HPDE6-E6E7 (cell line): ENCODE measurements around the gene SMU1.

Experiments
- DNase-seq: peaks from one replicate; pipeline ENCODE4 v3.0.0; 2011; ENCODE audit warnings: missing footprints; ENCODE audit errors: extremely low spot score

SMU1 gene

DNA sequence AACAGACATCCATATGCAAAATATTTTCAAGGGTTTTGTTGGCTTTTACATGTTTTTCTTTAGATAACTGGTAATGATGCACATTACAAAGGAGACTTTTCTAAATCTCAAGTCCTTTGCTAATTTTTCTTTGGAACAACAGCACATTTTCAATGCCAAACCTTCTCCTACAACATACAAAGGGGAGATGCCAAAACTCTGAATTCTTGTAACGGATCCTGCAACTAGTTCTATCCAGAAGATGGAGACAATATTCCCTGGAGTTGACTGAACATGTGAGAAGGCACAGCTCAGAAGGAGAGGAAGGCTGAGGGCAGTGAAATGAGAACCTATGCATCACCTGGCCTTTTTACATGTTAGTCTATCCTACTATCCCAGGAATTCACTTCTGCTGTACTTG lies 30.4 kb downstream of the SMU1 start:
- no peak for DNase-seq

DNA sequence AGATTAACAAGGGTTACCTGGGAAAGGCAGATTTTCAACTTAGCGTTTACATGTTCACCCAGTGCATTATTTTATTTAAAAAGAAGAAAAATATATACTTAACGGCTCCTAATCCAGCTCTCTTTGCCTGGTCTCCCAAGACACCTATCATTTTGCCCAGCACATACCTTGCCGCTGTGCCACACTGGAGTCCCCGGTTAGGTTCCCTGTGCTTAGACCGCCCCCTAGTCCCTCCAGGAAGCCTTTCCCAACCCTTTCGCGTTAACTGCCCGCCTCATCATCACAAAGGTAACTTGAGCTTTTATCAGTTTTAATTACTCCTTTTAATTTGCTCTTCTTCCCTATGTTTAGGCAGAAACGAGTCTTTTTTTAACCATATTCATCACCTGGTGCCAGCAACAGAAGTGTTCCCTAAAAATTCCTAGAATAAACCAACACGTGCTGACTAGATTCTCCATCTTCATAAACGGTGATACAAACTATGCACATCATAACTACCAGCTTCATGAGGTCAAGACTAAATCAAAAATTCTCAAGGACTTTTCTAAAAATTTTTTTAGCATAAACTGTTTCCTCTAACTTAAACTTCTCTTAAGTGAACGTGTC lies 31.7 kb downstream of the SMU1 start:
- DNase-seq, result peak; percentile 22

DNA sequence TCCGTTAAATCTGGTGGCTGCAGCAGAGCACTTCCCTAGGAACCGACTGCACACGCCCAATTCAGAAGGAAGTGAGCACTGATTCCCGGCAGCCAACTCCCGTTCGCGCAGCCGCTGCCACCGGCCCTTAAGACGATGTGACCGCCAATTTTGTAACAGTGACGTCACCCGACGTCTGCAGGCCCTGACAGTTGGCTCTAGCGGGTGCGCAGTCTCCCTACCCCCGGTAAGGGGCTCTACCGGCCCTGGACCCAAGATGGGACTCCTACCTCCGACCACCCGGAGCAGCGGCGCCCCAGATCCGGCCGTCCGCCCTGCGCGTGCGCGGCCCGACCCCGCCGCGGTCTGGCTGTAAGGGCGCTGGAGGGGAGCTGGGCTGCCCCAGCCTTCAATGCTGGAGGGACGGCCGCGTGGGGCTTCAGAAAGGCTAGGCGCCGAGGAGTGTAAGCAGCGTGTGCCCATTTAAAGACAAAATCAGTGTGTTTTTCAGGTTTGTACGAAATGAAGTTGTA lies 32.3 kb downstream of the SMU1 start:
- peak; percentile 81 for DNase-seq

DNA sequence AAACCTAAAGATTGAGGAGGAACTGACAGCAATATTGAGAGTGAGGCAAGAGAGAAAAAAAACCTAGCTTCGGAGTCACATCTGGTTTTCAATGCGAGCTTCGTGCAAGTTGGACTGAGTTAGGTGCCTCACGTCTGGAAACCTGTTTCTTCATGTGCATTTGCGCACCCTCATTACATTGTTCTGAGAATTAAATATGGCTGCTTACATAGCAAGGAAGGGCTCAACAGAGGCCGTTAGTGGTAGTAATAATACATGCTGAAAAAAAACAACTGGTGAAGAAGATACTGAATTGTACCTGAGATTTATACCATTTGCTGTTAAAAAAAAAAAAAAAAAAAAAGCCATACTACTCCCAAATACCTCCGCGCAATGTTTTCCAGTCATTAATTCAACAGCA lies 32.8 kb downstream of the SMU1 start:
- no peak for DNase-seq

DNA sequence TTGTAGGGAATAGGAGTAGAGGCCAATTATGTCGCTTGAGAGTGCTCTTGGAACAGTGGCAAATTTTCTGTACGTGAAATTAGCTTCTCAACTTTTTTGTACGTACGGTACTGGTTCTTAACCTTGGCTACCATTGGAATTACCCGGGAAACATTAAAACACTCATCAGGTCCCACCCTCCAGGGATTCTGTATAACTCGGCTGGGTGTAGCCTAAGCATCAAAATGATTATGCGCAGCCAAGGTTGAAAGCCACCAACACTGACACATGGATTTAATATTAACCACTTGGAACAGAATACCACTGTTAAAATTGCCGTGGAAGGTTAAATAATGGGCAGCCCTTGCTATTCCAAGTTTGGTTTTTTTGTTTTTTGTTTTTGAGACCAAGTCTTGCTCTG lies 34.0 kb downstream of the SMU1 start:
- no peak for DNase-seq

DNA sequence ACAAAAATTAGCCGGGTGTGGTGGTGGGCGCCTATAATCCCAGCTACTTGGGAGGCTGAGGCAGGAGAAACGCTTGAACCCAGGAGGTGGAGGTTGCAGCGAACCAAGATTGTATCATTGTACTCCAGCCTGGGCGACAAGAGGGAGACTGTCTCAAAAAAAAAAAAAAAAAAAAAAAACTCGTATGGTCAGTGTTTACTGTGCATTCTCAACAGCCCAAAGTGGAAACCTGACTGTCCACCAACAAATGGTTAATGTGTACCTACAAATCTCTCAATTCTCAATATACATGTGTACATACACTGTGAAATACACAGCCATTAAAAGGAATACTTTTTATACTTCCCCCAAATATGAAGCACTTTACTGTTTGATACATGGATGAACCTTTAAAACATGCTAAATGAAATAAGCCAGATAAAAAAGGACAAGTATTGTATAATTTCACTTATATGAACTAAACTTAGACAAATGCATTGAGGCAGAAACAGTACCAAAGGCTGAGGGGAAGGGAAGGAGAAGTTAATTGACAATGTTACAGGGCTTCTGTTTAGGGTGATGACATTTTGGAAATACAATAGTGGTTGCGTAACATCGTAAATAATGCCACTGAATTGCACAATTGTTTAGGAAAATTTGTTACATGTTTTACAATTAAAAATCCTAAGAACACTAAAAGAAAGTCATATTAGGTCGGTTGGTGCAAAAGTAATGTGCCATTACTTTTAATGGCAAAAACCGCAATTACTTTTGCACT lies 34.9 kb downstream of the SMU1 start:
- DNase-seq, result no peak

DNA sequence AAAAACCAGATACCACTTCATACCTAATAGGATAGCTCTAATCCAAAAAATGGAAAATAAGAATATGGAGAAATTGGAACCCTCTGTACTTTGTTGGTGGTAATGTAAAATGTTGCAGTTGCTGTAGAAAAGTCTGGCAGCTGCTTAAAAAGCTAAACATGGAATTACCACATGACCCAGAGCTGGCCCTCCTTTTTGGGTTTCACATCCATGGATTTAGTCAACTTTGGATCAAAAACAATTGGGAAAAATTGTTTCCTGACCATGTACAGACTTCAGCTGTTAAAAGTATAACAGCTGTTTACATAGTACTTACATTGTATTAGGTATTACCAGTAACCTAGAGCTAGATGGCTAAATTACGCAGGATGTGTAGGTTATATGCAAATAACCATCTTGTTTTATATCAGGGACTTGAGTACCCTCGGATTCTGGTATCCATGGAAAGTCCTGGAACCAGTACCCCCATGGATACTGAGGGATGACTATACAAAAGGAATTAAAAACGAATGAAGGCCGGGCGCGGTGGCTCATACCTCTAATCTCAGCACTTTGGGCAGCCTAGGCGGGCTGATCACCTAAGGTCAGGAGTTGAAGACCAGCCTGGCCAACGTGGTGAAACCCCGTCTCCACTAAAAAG lies 35.6 kb downstream of the SMU1 start:
- no peak for DNase-seq

DNA sequence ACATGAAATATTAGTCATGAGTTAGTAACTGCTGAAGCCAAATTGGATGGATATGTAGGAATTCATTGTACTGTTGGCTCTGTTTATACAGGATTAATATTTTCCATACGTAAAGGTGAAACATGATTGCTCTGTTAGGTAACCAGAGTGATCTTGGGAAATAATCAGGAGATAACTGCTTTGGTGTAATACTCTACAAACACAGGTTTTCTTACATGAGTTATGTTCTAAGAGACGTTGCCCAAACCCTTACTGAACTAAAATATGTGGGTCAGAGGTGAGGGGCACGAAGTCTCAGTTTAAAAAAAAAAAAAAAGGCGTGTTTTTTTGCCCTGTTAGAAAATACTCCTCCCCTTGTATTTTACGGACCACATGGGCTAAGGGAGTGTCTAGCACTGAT lies 43.6 kb downstream of the SMU1 start:
- no peak for DNase-seq

DNA sequence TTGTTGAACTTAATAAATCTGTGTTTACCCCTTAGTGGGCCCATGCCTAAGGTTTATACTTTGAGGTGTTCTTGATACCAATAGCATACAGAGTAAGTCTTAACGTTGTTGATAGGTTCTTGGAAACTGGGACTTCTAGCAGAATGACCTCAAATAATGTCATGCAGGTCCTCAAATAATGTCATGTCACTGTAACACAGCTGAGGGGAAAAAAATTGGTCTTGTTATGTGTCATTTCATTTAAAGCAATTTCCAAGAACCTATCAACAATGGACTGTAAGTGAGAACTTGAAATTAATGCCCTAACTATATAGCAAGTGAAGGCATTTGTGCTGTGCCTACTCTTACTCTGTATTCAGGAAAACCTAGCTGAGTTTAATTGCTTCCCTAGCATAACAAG lies 44.2 kb downstream of the SMU1 start:
- no peak for DNase-seq

DNA sequence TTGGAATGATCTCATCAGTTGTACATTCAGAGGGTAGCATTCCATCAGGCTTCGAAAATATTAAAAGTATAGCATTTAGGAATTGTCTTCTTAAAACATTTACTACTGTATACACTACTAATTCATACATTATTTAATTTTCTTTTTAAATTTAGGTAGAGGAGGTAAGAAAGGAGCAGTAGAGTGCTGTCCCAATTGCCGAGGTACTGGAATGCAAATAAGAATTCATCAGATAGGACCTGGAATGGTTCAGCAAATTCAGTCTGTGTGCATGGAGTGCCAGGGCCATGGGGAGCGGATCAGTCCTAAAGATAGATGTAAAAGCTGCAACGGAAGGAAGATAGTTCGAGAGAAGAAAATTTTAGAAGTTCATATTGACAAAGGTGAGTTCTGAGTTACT lies 46.2 kb downstream of the SMU1 start:
- DNase-seq, result no peak

DNA sequence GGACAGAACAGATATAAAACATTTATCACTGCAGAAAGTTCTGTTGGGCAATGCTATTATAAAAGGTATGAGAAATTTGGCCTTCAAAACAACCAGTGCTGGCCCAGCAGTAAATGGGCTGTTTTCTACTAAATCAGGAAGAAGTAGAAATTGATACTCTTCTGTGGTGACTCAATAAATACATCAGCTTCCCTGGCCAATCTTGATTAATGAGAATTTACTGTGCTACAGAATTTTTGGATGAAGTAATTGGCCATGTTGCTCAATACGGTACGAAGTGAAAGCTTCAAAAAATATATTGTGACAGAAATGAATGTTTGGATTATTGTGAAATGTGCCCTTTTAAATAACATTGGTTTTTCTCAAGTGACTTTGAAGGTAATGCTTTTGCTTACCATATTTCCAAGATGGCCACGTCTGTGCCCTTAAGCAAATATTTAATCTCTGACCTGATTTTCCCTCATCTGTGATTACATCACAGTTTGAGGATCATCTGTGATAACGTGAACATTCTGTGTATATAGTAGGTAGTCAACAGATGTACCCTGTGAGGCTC lies 47.2 kb downstream of the SMU1 start:
- DNase-seq, result no peak

DNA sequence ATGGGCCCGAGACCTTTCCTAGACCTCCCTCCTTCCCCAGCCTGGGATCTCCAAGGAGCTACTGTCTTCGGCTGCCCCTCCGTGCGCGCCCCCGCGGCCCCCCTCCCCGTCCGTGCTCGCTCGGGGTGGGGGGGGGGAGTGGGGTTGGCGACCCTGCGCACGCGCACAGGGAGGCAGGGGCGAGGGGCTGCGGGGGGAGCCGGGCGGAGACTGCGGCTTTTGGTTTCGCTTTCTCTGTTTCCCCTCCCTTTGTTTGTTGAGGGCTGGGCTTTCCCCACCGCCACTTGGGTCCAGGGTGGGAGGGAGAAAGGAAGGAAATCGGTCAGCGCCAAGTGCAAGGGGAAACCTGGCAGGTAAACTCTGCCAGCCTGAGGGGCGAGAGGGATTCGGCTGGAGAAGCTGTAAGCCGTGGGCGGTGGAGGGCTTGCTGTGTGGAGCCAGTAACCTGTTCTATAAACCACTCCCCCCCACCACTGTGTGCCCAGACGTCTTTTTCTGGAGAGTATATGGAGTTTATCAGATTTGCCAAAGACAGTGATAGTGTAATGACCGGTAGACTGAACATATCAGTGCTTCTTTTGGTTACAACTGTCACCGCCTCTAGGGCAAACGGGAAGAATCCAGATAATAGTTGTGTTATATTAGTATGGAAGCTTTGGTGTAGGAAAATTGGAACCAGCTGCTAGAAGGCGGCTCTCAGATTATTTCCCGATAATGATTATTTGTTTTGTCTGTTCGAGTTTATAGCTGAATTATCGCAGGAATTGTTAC lies 50.7 kb downstream of the SMU1 start:
- DNase-seq, result peak; percentile 32

DNA sequence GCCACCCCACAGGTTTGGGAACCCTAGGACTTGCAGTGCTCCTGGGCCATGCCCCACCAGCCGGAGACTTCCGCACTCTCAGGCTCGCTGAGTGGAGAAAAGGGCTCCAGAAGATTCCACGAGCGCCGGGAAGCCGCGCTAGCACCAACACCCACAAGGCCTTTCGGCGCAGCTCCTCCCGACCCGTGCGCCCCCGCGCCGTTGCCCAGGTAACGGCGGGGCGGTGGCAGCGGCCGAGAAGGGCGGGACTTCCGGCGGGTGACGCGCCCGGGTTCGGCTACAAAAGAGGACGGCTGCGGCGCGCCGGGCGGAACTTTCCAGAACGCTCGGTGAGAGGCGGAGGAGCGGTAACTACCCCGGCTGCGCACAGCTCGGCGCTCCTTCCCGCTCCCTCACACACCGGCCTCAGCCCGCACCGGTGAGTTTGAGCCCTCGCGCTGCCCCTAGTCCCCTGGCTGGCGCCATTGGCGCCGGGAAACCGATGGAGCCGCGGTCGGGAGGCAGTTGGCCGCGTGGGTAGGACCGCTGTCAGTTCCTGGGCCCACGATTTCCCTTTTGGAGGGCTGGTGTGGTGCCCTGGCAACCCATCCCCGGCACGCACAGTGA lies 51.4 kb downstream of the SMU1 start, which contains the start of gene DNAJA1:
TSS of gene DNAJA1 (plus strand) at position 308 of the 606 bp plus-strand sequence. CDS start 1,212 bp downstream, outside the sequence.
- DNase-seq, result peak; percentile 85

DNA sequence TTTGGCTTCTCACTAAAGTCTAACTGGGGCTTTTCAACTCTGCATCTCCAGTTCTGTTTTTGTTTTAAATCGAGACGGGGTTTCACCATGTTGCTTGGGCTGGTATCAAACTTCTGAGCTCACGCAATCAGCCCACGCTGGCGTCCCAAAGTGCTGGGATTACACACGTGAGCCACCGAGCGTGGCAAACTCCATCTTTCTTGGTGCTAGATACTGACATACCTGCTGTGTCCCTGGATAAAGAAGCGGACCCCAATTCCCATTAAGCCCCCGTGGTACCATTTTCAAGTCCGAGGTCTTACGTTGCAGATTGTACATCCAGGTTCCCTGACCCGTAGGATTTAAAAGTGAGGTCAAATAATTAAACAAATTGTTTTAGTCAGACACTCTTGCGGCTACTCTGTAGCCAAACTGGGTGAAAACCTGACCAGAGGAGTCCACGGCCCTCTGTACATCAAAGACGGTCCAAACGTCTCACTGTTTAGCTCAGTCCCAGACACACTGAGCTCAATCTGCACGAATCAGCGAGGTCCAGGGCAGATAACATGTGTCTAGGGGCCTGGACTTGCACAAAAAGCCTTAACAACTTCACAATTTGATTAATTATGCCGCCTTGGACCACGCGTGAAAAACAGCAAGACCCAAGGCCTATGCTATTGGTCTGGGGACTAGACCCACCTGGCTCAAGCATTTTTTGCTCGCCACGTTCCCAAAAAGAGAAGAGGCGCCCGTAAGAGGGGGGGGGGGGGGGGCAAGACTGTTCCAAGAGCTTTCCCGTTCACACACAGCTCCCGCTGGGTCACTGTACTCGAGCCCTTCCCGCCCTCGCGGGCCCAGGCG lies 52.1 kb downstream of the SMU1 start:
- DNase-seq, result no peak

DNA sequence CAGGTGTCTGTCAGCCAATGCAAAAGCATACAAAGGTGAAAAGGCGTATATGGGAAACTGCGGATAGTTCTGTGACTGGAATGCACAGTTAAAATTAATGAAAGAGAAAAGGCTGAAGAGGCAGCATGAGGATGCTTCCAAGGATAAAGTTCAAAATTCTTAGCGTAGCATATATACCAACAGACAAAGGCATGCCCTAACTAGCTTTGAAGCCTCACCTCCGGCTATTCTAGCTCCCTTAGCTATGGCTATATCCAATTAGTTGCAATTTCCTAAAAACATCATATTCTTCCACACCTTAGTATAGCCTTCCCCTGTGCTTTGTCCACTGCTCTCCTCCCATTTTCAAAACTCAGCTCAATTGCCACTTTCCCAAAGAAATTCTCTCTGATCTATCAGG lies 52.8 kb downstream of the SMU1 start:
- no peak for DNase-seq

DNA sequence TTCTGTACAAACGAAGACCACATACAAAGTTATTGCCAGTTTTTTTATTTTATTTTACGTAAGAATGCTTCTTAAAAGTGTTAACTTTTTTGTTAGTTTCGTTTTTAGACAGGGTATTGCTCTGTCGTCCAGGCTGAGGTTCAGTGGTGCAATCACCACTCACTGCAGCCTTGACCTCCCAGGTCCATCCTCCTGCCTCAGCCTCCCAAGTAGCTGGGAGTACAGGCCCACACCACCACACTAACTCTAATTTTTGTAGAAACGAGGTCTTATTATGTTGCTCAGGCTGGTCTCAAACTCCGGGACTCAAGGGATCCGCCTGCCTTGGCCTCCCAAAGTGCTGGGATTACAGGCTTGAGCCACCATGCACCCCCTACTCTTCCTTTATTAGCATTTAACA lies 53.7 kb downstream of the SMU1 start:
- no peak for DNase-seq

DNA sequence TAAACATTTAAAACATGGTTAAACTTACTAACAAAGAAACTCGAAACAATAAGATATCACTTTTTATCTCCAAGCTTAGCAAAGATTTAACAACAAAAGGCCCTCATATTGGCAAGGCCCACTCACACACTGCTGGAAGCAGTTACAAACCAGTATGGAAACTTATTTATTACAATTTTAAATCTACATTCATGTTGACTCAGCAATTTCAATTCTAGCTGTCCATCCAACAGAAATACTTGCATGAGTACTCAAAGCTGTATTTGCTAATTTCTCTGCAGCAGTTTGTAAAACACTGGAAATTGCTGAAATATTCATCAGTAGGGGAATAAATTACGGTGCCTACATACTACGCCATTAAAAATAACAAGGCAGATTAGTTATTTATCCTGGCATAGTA lies 54.2 kb downstream of the SMU1 start:
- no peak for DNase-seq

DNA sequence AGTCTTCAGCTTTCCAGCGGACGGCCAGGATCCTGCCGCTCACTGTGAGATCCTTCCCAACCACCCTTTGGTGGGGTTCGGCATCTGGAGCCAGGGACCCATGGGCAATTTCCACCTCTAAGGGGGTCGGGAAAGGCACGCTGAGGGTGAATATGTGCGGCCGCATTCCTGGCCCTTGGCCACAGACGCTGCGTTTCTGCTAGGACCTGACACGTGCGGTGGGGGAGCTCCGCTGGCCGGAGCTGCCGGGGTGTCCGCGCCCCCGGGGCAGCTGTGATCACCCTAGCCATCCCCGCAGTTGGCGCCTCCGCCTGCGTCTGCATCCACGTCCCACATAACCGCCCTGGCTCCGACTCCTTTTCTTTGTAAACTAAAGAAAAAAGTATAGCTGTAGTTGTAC lies 56.7 kb downstream of the SMU1 start:
- DNase-seq, result no peak

DNA sequence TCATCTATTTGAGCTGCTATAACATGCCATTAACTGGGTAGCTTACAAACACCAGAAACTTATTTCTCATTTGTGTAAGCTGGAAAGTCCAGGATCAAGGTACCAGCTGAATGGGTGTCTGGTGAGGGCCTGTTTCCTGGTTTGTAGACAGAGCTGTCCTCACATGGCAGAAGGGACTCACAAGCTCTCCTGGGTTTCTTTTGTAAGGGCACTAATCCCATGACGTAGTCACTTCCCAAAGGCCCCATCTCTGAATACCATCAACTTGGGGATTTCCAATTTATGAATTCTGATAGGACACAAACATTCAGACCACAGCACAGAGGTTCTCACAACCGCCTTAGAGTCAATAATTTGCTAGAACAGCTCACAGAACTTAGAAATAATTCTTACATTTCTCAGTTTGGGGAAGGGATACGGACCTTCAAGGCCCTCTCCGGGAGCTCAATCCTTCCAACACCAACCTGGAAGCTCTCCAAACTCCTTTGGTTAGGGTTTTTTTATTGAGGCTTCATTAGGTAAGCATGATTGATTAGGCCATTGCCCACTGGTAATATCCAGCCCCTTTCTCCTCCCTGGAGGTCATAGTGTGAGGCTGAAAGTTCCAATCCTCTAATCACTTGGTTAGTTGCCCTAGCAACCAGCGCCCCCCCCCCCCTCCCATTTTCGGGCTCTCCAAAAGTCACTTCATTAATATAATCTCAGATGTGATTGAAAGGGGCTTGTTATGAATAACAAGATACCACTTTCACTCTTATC lies 59.0 kb downstream of the SMU1 start:
- DNase-seq, result no peak

DNA sequence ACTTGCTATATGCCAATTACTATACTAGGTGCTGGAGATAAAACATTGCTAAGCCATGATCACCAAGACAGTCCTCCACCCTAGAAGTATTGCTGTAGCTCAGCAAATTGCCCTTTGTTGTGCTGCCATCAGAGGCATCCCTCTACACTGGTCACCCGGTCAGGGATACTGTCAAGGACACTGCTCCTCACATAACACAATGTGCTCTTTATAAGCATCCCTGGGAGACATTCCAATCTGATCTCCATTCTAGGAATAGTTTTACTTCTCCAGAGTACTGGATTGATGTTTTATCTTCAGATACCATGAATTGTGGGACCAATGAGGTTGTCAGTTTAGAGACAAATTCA lies 61.8 kb downstream of the SMU1 start:
- DNase-seq, result no peak
